Natural killer cell (primary cell): ENCODE results near the gene ONECUT1. TPM values are rescaled to one million over a fixed set of nuclear protein-coding genes. Genes with fewer than 3 reads are reported as not detected.
A peak's percentile ranks its signal among the peaks of the same experiment; 100 is the strongest.

Experiments used
- ATAC-seq, 3 donors: fragments of 150-1000 bp in 2 of 3; fragments of 200-7000 bp in 1 of 3; cut with Tn5 transposase; 1 replicate in 1 of 3; 2 replicates in 2 of 3; pipeline ENCODE4 v1.10.0; 2021; ENCODE audit warnings: mild to moderate bottlenecking in 2 of 3, moderate library complexity in 2 of 3
- DNase-seq, 2 donors: peaks; one replicate each; pipeline versions ENCODE4 v3.0.0 to v3.0.0-alpha.2; 2013 to 2021; ENCODE audit warnings: mixed read lengths in 1 of 2
- H3K27ac ChIP-seq: one replicate; pipeline ENCODE4 v1.5.1; 2013; ENCODE audit warnings: mild to moderate bottlenecking, low read length
- H3K27me3 ChIP-seq: one replicate; pipeline ENCODE4 v1.6.1; 2013; ENCODE audit warnings: low read length; ENCODE audit not compliant: control insufficient read depth, insufficient read depth
- H3K36me3 ChIP-seq: one replicate; pipeline ENCODE4 v1.6.1; 2013; ENCODE audit warnings: low read length; ENCODE audit not compliant: control insufficient read depth, insufficient read depth
- H3K4me1 ChIP-seq: one replicate; pipeline ENCODE4 v1.6.1; 2013; ENCODE audit warnings: low read length; ENCODE audit not compliant: control insufficient read depth, insufficient read depth
- H3K4me3 ChIP-seq: one replicate; pipeline ENCODE4 v1.5.1; 2013; ENCODE audit warnings: low read length
- H3K9me3 ChIP-seq: one replicate; pipeline ENCODE4 v1.6.1; 2013; ENCODE audit warnings: low read length; ENCODE audit not compliant: control insufficient read depth, insufficient read depth
- H3K27ac Mint-ChIP-seq, 2 donors: one replicate each; pipeline ENCODE4 v1.8.0; 2022; ENCODE audit warnings: mild to moderate bottlenecking in 2 of 2, mixed read lengths in 2 of 2, moderate library complexity in 1 of 2
- H3K27me3 Mint-ChIP-seq, 2 donors: one replicate each; pipeline ENCODE4 v1.8.0; 2022; ENCODE audit warnings: low read depth in 2 of 2, mixed read lengths in 2 of 2
- H3K36me3 Mint-ChIP-seq: one replicate; pipeline ENCODE4 v1.8.0; 2022; ENCODE audit warnings: mixed read lengths
- H3K4me1 Mint-ChIP-seq, 2 donors: one replicate each; pipeline ENCODE4 v1.8.0; 2022; ENCODE audit warnings: mixed read lengths in 2 of 2
- H3K4me3 Mint-ChIP-seq: one replicate; pipeline ENCODE4 v1.8.0; 2022; ENCODE audit warnings: mild to moderate bottlenecking, moderate library complexity, mixed read lengths
- H3K9me3 Mint-ChIP-seq, 2 donors: one replicate each; pipeline ENCODE4 v1.8.0; 2022; ENCODE audit warnings: mixed read lengths in 2 of 2
- CTCF ChIP-seq: fragments of 200-600 bp; IDR thresholded peaks from one replicate; pipeline ENCODE4 v1.8.0; 2022; ENCODE audit warnings: antibody characterized with exemption
- WGBS: methylation state at CpG from one replicate; pipeline ENCODE4 v1.1.7; 2013; ENCODE audit warnings: missing lambda C conversion rate; ENCODE audit not compliant: insufficient coverage; 5-methylcytosine and 5-hydroxymethylcytosine counted together
- intact Hi-C: fragments of 100-400 bp; cut with micrococcal nuclease; formaldehyde crosslinking; loops from one replicate; pipeline ENCODE4 v1.14.2; 2022
- total RNA-seq, 4 donors: library from RNA; stranded (reverse); fragments of 120-200 nt in 1 of 4; gene quantifications; one replicate each; pipeline versions ENCODE4 v1.2.3 to v1.2.4, GENCODE V29; 2013 to 2022

The ONECUT1 gene
- total RNA-seq, 3 donors from 2014 or later (not counting 1 experiment from before 2014, with no cell fraction given): not detected

- peaks cover 12 to 13% of the 10 kb centered on the region in 2 donors for H3K4me1 Mint-ChIP-seq
- TF ChIP-seq CTCF: no peak
- H3K36me3 ChIP-seq: no peaks in the 10 kb centered on the region
- peaks cover 68% of the 10 kb centered on the region for H3K27me3 ChIP-seq
- no peak overlapping the region for H3K27ac Mint-ChIP-seq
- peak in 1 of 3 donors; percentile 40 for ATAC-seq
- no peak for DNase-seq
- intact Hi-C loops: no loop called here
- no peaks in the 10 kb centered on the region for H3K9me3 Mint-ChIP-seq
- WGBS: 2% methylated on average over 46 of the region's 49 CpGs
- H3K27ac ChIP-seq: no peak overlapping the region
- H3K9me3 ChIP-seq: no peaks in the 10 kb centered on the region
- H3K36me3 Mint-ChIP-seq: no peaks in the 10 kb centered on the region
- H3K4me1 ChIP-seq: peaks cover 32% of the 10 kb centered on the region
- H3K4me3 Mint-ChIP-seq: peak overlapping the region; percentile 64
- H3K27me3 Mint-ChIP-seq: peaks cover 66 to 79% of the 10 kb centered on the region in 2 donors
- no peak overlapping the region for H3K4me3 ChIP-seq
These were observed 13.6 kb upstream of the ONECUT1 start for GRCh38 chr15:52803467-52804306.

- H3K36me3 Mint-ChIP-seq: no peaks in the 10 kb centered on the region
- H3K4me1 Mint-ChIP-seq: peaks cover 12 to 13% of the 10 kb centered on the region in 2 donors
- no peak for ATAC-seq
- H3K9me3 Mint-ChIP-seq: no peaks in the 10 kb centered on the region
- Histone ChIP-seq H3K9me3 (no peaks in the 10 kb centered on the region), H3K27me3 (peaks cover 70% of the 10 kb centered on the region), H3K36me3 (no peaks in the 10 kb centered on the region), H3K4me1 (peaks cover 38% of the 10 kb centered on the region), H3K27ac (no peak overlapping the region), H3K4me3 (no peak overlapping the region)
- DNase-seq: no peak
- TF ChIP-seq CTCF: no peak
- 7% methylated on average over 7 of the region's 8 CpGs for WGBS
- H3K27ac Mint-ChIP-seq: no peak overlapping the region
- peak overlapping the region; percentile 14 for H3K4me3 Mint-ChIP-seq
- intact Hi-C loops: no loop called here
- H3K27me3 Mint-ChIP-seq: peaks cover 61 to 78% of the 10 kb centered on the region in 2 donors
These were observed 13.0 kb upstream of the ONECUT1 start for GRCh38 chr15:52803108-52803466.

GRCh38 chr15:52802110-52802509 is 12.0 kb upstream of the ONECUT1 start:
- no peak overlapping the region for H3K4me3 Mint-ChIP-seq
- H3K27me3 ChIP-seq: peaks cover 67% of the 10 kb centered on the region
- no peaks in the 10 kb centered on the region for H3K9me3 ChIP-seq
- ATAC-seq: no peak
- 17% methylated on average over 2 of the region's 2 CpGs for WGBS
- DNase-seq: no peak
- H3K27me3 Mint-ChIP-seq: peaks cover 64 to 81% of the 10 kb centered on the region in 2 donors
- H3K27ac Mint-ChIP-seq: no peak overlapping the region
- peaks cover 42% of the 10 kb centered on the region for H3K4me1 ChIP-seq
- no peaks in the 10 kb centered on the region for H3K9me3 Mint-ChIP-seq
- H3K4me1 Mint-ChIP-seq: peaks cover 12 to 13% of the 10 kb centered on the region in 2 donors
- no peak overlapping the region for H3K4me3 ChIP-seq
- no peaks in the 10 kb centered on the region for H3K36me3 Mint-ChIP-seq
- intact Hi-C loops: no loop called here
- TF ChIP-seq CTCF: no peak
- H3K36me3 ChIP-seq: no peaks in the 10 kb centered on the region
- H3K27ac ChIP-seq: no peak overlapping the region

GRCh38 chr15:52801748-52802085 is 11.6 kb upstream of the ONECUT1 start:
- Mint-ChIP-seq H3K4me1 (peaks cover 12 to 13% of the 10 kb centered on the region in 2 donors), H3K27me3 (peaks cover 68 to 81% of the 10 kb centered on the region in 2 donors), H3K4me3 (no peak overlapping the region), H3K36me3 (no peaks in the 10 kb centered on the region), H3K27ac (no peak overlapping the region), H3K9me3 (no peaks in the 10 kb centered on the region)
- no peak for TF ChIP-seq CTCF
- peaks cover 42% of the 10 kb centered on the region for H3K4me1 ChIP-seq
- no peaks in the 10 kb centered on the region for H3K9me3 ChIP-seq
- ATAC-seq: no peak
- peaks cover 66% of the 10 kb centered on the region for H3K27me3 ChIP-seq
- no peak overlapping the region for H3K4me3 ChIP-seq
- no peaks in the 10 kb centered on the region for H3K36me3 ChIP-seq
- DNase-seq: no peak
- no peak overlapping the region for H3K27ac ChIP-seq
- intact Hi-C loops: no loop called here
- WGBS: 40% methylated on average over 14 of the region's 14 CpGs
